GM23338 (cell line): ENCODE results near the gene MAN1B1. TPM values are rescaled to one million over a fixed set of nuclear protein-coding genes. Genes with fewer than 3 reads are reported as not detected.

Experiments used
- ATAC-seq: fragments of 200-7000 bp; cut with Tn5 transposase; 3 replicates; pipeline ENCODE4 v1.9.1; 2020
- DNase-seq: peaks from one replicate; pipeline ENCODE4 v3.0.0-alpha.2; 2015; ENCODE audit warnings: low spot score
- H2AFZ ChIP-seq: fragments of 200-600 bp; sonication (generic); 2 replicates; pipeline ENCODE4 v1.8.0; 2016; ENCODE audit warnings: antibody characterized with exemption, mild to moderate bottlenecking, moderate library complexity
- H3F3A ChIP-seq: fragments of 200-600 bp; sonication (generic); replicated peaks from 2 replicates; pipeline ENCODE4 v1.8.0; 2017; ENCODE audit warnings: antibody characterized with exemption, mixed run types, low read depth
- H3K27ac ChIP-seq: fragments of 200-600 bp; sonication (generic); 2 replicates; pipeline ENCODE4 v1.6.1; 2016; ENCODE audit warnings: low read depth
- H3K27me3 ChIP-seq: fragments of 200-600 bp; sonication (generic); 2 replicates; pipeline ENCODE4 v1.8.0; 2016; ENCODE audit warnings: mild to moderate bottlenecking, mixed run types, moderate library complexity; ENCODE audit not compliant: insufficient read depth
- H3K36me3 ChIP-seq: fragments of 200-600 bp; sonication (generic); 2 replicates; pipeline ENCODE4 v1.8.0; 2016; ENCODE audit warnings: mild to moderate bottlenecking; ENCODE audit not compliant: insufficient read depth
- H3K4me1 ChIP-seq: fragments of 200-600 bp; sonication (generic); 2 replicates; pipeline ENCODE4 v1.8.0; 2016; ENCODE audit warnings: mild to moderate bottlenecking, moderate library complexity; ENCODE audit not compliant: insufficient read depth
- H3K4me2 ChIP-seq: fragments of 200-600 bp; sonication (generic); 2 replicates; pipeline ENCODE4 v1.7.1; 2017; ENCODE audit warnings: mixed run types
- H3K4me3 ChIP-seq: fragments of 200-600 bp; sonication (generic); 2 replicates; pipeline ENCODE4 v1.6.1; 2016; ENCODE audit warnings: mixed run types
- H3K79me2 ChIP-seq: fragments of 200-600 bp; sonication (generic); replicated peaks from 2 replicates; pipeline ENCODE4 v1.8.0; 2017; ENCODE audit warnings: mild to moderate bottlenecking; ENCODE audit not compliant: insufficient read depth
- H3K9me2 ChIP-seq: fragments of 200-600 bp; sonication (generic); 2 replicates; pipeline ENCODE4 v1.8.0; 2017; ENCODE audit not compliant: insufficient read depth
- H4K20me1 ChIP-seq: fragments of 200-600 bp; sonication (generic); replicated peaks from 2 replicates; pipeline ENCODE4 v1.8.0; 2017; ENCODE audit warnings: mild to moderate bottlenecking; ENCODE audit not compliant: insufficient read depth
- H3K27ac Mint-ChIP-seq: 2 replicates; pipeline ENCODE4 v1.8.0; 2020; ENCODE audit warnings: inconsistent platforms, mild to moderate bottlenecking, moderate library complexity, mixed read lengths
- H3K27me3 Mint-ChIP-seq: 3 replicates; pipeline ENCODE4 v1.8.0; 2022; ENCODE audit warnings: low read depth, mild to moderate bottlenecking, moderate library complexity, mixed read lengths, inconsistent platforms; ENCODE audit not compliant: insufficient read depth, poor library complexity
- H3K36me3 Mint-ChIP-seq: 3 replicates; pipeline ENCODE4 v1.8.0; 2021; ENCODE audit warnings: low read depth, mild to moderate bottlenecking, inconsistent platforms, moderate library complexity, mixed read lengths
- H3K4me1 Mint-ChIP-seq: 3 replicates; pipeline ENCODE4 v1.8.0; 2020; ENCODE audit warnings: mild to moderate bottlenecking, inconsistent platforms, mixed read lengths
- H3K4me3 Mint-ChIP-seq: 3 replicates; pipeline ENCODE4 v1.8.0; 2021; ENCODE audit warnings: moderate library complexity, mild to moderate bottlenecking, inconsistent platforms, mixed read lengths
- H3K9me3 Mint-ChIP-seq: 3 replicates; pipeline ENCODE4 v1.8.0; 2020; ENCODE audit warnings: moderate library complexity, mild to moderate bottlenecking, inconsistent platforms, mixed read lengths
- CREB1 ChIP-seq: fragments of 250-450 bp; sonication (Bioruptor Pico); IDR thresholded peaks from 2 replicates; pipeline ENCODE4 v1.5.0; 2020; ENCODE audit warnings: low read depth, mild to moderate bottlenecking, moderate library complexity
- EZH2 ChIP-seq: fragments of 200-600 bp; sonication (generic); IDR thresholded peaks from one replicate; pipeline ENCODE4 v1.8.0; 2017; ENCODE audit warnings: antibody characterized with exemption, mild to moderate bottlenecking, low read depth; ENCODE audit not compliant: unreplicated experiment
- EZH2phosphoT487 ChIP-seq: fragments of 200-600 bp; sonication (generic); IDR thresholded peaks from one replicate; pipeline ENCODE4 v1.8.1; 2018; ENCODE audit warnings: antibody characterized with exemption; ENCODE audit not compliant: unreplicated experiment
- JUNB ChIP-seq: IDR thresholded peaks from one replicate; pipeline ENCODE4 v1.6.1; 2016; ENCODE audit warnings: antibody characterized with exemption; ENCODE audit not compliant: unreplicated experiment
- NANOG ChIP-seq: IDR thresholded peaks from 2 replicates; pipeline ENCODE4 v1.6.1; 2016; ENCODE audit warnings: antibody characterized with exemption, borderline replicate concordance
- POLR2AphosphoS5 ChIP-seq: IDR thresholded peaks from 2 replicates; pipeline ENCODE4 v1.6.1; 2016; ENCODE audit warnings: antibody characterized with exemption, low read depth
- STAT1 ChIP-seq: IDR thresholded peaks from one replicate; pipeline ENCODE4 v1.6.1; 2016; ENCODE audit warnings: antibody characterized with exemption; ENCODE audit not compliant: unreplicated experiment
- ZNF114 ChIP-seq: fragments of 250-450 bp; sonication (Bioruptor Pico); IDR thresholded peaks from 2 replicates; pipeline ENCODE4 v1.5.0; 2020; ENCODE audit warnings: mild to moderate bottlenecking, moderate library complexity
- ZNF331 ChIP-seq: fragments of 250-450 bp; sonication (Bioruptor Pico); IDR thresholded peaks from 2 replicates; pipeline ENCODE4 v1.5.0; 2020; ENCODE audit warnings: low read depth, mild to moderate bottlenecking, moderate library complexity
- polyA plus RNA-seq: library from polyadenylated mRNA; unstranded; fragments of >200 nt; fragmentation: Nextera tagmentation; extraction: Ambion mirVana; gene quantifications from 2 replicates; pipeline ENCODE4 v1.2.1, GENCODE V29; 2016
- total RNA-seq: library from RNA; depleted of rRNA; stranded (reverse); fragments of >200 nt; shearing (Covaris generic); gene quantifications from 2 replicates; pipeline ENCODE4 v1.2.3, GENCODE V29; 2014
- TF ChIP-seq, protein P1 (sequence below): IDR thresholded peaks from 2 replicates; pipeline ENCODE4 v1.6.1; 2016; ENCODE audit warnings: antibody characterized with exemption
- TF ChIP-seq, protein P2 (sequence below): fragments of 250-450 bp; sonication (Bioruptor Pico); IDR thresholded peaks from 2 replicates; pipeline ENCODE4 v1.5.0; 2020; ENCODE audit warnings: mild to moderate bottlenecking, moderate library complexity
- TF ChIP-seq, protein P3 (sequence below), 2 experiments: fragments of 200-600 bp in 1 of 2; sonication (generic) in 1 of 2; conservative IDR thresholded peaks; 2 replicates each; pipeline versions ENCODE4 v1.5.1 to v1.6.1; 2016 to 2017; ENCODE audit warnings: antibody characterized with exemption in 2 of 2, low read depth in 2 of 2, mild to moderate bottlenecking in 2 of 2, moderate library complexity in 1 of 2
- TF ChIP-seq, protein P4 (sequence below): IDR thresholded peaks from one replicate; pipeline ENCODE4 v1.6.1; 2018; ENCODE audit warnings: antibody characterized with exemption; ENCODE audit not compliant: unreplicated experiment

Gene MAN1B1
- total and polyA plus RNA-seq, 2 experiments from 2014 or later: 15.7 to 39.9 TPM

DNA sequence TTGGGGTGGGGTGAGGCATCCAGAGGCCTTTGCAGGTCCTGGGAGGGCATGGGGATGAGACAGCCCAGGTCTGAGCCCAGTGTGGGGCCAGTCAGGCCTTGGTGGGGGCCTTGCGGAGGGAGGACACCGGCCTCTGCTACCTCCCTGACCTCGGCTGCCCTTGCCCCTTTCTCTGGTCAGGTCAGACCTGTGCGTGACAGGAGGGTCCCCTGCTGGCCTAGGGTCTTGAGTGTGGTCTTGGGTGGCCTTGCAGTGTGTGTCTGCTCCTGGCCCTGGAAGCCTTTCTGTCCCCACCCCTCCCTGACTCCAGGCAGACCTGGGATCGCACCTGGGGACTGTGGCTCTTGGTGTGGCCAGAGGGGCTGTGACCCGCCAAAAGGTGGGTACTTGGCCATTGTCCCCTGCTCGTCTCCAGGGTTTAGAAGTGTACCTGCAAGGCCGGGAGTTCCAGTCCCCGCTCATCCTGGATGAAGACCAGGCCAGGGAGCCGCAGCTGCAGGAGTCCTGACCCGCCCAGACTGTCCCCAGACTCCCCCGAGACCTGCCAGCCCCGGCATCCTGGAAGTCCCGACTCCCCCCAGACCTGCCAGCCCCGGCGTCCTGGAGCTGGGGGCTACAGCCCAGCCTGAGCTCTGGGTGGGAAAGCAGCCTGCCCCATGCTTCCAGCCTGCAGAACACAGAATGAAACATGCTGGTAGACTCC lies 4.4 kb upstream of the MAN1B1 start:
- Histone ChIP-seq H3K27me3 (peaks cover 31% of the 10 kb centered on the region), H4K20me1 (0 out of 2 replicates have a peak, but pooled peaks cover 6% of the 10 kb centered on the region), H2AFZ (no peak overlapping the region), H3F3A (peaks cover 24% of the 10 kb centered on the region; the same call in 1 of the 2 replicates), H3K9me2 (no peaks in the 10 kb centered on the region), H3K4me2 (no peak overlapping the region), H3K36me3 (no peaks in the 10 kb centered on the region), H3K27ac (no peak overlapping the region), H3K4me1 (peaks cover 4% of the 10 kb centered on the region), H3K79me2 (no peaks in the 10 kb centered on the region), H3K4me3 (no peak overlapping the region)
- H3K27ac Mint-ChIP-seq: no peak overlapping the region
- TF ChIP-seq, protein P1, sequence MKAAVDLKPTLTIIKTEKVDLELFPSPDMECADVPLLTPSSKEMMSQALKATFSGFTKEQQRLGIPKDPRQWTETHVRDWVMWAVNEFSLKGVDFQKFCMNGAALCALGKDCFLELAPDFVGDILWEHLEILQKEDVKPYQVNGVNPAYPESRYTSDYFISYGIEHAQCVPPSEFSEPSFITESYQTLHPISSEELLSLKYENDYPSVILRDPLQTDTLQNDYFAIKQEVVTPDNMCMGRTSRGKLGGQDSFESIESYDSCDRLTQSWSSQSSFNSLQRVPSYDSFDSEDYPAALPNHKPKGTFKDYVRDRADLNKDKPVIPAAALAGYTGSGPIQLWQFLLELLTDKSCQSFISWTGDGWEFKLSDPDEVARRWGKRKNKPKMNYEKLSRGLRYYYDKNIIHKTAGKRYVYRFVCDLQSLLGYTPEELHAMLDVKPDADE: no peak
- TF ChIP-seq EZH2 (no peak), EZH2phosphoT487 (no peak), ZNF114 (CRISPR knock-in tag) (no peak), STAT1 (no peak), JUNB (no peak), CREB1 (CRISPR knock-in tag) (no peak), NANOG (no peak), ZNF331 (CRISPR knock-in tag) (no peak), POLR2AphosphoS5 (no peak)
- TF ChIP-seq, protein P2, sequence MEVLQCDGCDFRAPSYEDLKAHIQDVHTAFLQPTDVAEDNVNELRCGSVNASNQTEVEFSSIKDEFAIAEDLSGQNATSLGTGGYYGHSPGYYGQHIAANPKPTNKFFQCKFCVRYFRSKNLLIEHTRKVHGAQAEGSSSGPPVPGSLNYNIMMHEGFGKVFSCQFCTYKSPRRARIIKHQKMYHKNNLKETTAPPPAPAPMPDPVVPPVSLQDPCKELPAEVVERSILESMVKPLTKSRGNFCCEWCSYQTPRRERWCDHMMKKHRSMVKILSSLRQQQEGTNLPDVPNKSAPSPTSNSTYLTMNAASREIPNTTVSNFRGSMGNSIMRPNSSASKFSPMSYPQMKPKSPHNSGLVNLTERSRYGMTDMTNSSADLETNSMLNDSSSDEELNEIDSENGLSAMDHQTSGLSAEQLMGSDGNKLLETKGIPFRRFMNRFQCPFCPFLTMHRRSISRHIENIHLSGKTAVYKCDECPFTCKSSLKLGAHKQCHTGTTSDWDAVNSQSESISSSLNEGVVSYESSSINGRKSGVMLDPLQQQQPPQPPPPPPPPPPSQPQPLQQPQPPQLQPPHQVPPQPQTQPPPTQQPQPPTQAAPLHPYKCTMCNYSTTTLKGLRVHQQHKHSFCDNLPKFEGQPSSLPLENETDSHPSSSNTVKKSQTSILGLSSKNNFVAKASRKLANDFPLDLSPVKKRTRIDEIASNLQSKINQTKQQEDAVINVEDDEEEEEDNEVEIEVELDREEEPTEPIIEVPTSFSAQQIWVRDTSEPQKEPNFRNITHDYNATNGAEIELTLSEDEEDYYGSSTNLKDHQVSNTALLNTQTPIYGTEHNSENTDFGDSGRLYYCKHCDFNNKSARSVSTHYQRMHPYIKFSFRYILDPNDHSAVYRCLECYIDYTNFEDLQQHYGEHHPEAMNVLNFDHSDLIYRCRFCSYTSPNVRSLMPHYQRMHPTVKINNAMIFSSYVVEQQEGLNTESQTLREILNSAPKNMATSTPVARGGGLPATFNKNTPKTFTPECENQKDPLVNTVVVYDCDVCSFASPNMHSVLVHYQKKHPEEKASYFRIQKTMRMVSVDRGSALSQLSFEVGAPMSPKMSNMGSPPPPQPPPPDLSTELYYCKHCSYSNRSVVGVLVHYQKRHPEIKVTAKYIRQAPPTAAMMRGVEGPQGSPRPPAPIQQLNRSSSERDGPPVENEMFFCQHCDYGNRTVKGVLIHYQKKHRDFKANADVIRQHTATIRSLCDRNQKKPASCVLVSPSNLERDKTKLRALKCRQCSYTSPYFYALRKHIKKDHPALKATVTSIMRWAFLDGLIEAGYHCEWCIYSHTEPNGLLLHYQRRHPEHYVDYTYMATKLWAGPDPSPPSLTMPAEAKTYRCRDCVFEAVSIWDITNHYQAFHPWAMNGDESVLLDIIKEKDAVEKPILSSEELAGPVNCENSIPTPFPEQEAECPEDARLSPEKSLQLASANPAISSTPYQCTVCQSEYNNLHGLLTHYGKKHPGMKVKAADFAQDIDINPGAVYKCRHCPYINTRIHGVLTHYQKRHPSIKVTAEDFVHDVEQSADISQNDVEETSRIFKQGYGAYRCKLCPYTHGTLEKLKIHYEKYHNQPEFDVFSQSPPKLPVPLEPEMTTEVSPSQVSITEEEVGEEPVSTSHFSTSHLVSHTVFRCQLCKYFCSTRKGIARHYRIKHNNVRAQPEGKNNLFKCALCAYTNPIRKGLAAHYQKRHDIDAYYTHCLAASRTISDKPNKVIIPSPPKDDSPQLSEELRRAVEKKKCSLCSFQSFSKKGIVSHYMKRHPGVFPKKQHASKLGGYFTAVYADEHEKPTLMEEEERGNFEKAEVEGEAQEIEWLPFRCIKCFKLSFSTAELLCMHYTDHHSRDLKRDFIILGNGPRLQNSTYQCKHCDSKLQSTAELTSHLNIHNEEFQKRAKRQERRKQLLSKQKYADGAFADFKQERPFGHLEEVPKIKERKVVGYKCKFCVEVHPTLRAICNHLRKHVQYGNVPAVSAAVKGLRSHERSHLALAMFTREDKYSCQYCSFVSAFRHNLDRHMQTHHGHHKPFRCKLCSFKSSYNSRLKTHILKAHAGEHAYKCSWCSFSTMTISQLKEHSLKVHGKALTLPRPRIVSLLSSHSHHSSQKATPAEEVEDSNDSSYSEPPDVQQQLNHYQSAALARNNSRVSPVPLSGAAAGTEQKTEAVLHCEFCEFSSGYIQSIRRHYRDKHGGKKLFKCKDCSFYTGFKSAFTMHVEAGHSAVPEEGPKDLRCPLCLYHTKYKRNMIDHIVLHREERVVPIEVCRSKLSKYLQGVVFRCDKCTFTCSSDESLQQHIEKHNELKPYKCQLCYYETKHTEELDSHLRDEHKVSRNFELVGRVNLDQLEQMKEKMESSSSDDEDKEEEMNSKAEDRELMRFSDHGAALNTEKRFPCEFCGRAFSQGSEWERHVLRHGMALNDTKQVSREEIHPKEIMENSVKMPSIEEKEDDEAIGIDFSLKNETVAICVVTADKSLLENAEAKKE (CRISPR knock-in tag): no peak
- TF ChIP-seq, protein P3, sequence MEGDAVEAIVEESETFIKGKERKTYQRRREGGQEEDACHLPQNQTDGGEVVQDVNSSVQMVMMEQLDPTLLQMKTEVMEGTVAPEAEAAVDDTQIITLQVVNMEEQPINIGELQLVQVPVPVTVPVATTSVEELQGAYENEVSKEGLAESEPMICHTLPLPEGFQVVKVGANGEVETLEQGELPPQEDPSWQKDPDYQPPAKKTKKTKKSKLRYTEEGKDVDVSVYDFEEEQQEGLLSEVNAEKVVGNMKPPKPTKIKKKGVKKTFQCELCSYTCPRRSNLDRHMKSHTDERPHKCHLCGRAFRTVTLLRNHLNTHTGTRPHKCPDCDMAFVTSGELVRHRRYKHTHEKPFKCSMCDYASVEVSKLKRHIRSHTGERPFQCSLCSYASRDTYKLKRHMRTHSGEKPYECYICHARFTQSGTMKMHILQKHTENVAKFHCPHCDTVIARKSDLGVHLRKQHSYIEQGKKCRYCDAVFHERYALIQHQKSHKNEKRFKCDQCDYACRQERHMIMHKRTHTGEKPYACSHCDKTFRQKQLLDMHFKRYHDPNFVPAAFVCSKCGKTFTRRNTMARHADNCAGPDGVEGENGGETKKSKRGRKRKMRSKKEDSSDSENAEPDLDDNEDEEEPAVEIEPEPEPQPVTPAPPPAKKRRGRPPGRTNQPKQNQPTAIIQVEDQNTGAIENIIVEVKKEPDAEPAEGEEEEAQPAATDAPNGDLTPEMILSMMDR (conservative IDR thresholded peaks at IDR 0.05; ENCODE audit: low read depth in 2 of 2): no peak
- TF ChIP-seq, protein P4, sequence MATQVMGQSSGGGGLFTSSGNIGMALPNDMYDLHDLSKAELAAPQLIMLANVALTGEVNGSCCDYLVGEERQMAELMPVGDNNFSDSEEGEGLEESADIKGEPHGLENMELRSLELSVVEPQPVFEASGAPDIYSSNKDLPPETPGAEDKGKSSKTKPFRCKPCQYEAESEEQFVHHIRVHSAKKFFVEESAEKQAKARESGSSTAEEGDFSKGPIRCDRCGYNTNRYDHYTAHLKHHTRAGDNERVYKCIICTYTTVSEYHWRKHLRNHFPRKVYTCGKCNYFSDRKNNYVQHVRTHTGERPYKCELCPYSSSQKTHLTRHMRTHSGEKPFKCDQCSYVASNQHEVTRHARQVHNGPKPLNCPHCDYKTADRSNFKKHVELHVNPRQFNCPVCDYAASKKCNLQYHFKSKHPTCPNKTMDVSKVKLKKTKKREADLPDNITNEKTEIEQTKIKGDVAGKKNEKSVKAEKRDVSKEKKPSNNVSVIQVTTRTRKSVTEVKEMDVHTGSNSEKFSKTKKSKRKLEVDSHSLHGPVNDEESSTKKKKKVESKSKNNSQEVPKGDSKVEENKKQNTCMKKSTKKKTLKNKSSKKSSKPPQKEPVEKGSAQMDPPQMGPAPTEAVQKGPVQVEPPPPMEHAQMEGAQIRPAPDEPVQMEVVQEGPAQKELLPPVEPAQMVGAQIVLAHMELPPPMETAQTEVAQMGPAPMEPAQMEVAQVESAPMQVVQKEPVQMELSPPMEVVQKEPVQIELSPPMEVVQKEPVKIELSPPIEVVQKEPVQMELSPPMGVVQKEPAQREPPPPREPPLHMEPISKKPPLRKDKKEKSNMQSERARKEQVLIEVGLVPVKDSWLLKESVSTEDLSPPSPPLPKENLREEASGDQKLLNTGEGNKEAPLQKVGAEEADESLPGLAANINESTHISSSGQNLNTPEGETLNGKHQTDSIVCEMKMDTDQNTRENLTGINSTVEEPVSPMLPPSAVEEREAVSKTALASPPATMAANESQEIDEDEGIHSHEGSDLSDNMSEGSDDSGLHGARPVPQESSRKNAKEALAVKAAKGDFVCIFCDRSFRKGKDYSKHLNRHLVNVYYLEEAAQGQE: no peak
- H3K36me3 Mint-ChIP-seq: no peaks in the 10 kb centered on the region
- no peak for DNase-seq
- H3K9me3 Mint-ChIP-seq: no peaks in the 10 kb centered on the region; the same call in 2 of the 3 replicates
- H3K4me1 Mint-ChIP-seq: peaks cover 7% of the 10 kb centered on the region
- H3K4me3 Mint-ChIP-seq: no peak overlapping the region
- no peak for ATAC-seq
- H3K27me3 Mint-ChIP-seq: peaks cover 39% of the 10 kb centered on the region
